ENCODE measurements around the gene HRH3. TPM values are rescaled to one million over a fixed set of nuclear protein-coding genes. Genes with fewer than 3 reads are reported as not detected.

HRH3 gene
- total RNA-seq, 1 donor from 2014 or later: not detected

DNA sequence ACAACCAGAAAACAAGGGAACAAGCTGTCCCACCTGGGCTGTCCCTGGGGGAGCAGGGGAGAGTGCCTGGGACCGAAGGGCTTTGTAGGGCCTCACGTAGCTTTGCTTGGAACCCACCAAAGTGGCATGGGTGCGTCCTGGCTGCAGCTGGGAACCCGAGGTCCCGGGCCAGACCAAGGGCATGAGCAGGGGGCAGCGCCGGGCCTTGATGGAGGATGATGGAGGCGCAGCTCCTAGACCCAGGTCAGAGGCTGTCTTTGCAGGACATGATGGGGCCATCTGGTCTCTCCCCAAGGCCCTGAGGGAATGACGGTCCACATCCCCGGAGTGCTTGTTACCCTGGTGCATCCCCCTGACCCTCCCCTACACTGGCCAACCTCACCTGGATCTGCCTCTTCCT lies 10.6 kb upstream of the HRH3 start:
- H3K4me3 Mint-ChIP-seq (ENCODE audit: unreplicated experiment): no peak overlapping the region
- H3K36me3 Mint-ChIP-seq (ENCODE audit: unreplicated experiment): no peaks in the 10 kb centered on the region
- H3K27me3 Mint-ChIP-seq (ENCODE audit: unreplicated experiment): peaks cover 9% of the 10 kb centered on the region
- TF ChIP-seq, protein P1, sequence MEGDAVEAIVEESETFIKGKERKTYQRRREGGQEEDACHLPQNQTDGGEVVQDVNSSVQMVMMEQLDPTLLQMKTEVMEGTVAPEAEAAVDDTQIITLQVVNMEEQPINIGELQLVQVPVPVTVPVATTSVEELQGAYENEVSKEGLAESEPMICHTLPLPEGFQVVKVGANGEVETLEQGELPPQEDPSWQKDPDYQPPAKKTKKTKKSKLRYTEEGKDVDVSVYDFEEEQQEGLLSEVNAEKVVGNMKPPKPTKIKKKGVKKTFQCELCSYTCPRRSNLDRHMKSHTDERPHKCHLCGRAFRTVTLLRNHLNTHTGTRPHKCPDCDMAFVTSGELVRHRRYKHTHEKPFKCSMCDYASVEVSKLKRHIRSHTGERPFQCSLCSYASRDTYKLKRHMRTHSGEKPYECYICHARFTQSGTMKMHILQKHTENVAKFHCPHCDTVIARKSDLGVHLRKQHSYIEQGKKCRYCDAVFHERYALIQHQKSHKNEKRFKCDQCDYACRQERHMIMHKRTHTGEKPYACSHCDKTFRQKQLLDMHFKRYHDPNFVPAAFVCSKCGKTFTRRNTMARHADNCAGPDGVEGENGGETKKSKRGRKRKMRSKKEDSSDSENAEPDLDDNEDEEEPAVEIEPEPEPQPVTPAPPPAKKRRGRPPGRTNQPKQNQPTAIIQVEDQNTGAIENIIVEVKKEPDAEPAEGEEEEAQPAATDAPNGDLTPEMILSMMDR (IDR thresholded peaks at IDR 0.05): no peak
- no peak overlapping the region for H3K27ac Mint-ChIP-seq (ENCODE audit: unreplicated experiment)
- no peak for DNase-seq (ENCODE audit: extremely low spot score, unreplicated experiment)
- H3K9me3 Mint-ChIP-seq (ENCODE audit: unreplicated experiment): no peaks in the 10 kb centered on the region
- no peaks in the 10 kb centered on the region for H3K4me1 Mint-ChIP-seq (ENCODE audit: unreplicated experiment)

DNA sequence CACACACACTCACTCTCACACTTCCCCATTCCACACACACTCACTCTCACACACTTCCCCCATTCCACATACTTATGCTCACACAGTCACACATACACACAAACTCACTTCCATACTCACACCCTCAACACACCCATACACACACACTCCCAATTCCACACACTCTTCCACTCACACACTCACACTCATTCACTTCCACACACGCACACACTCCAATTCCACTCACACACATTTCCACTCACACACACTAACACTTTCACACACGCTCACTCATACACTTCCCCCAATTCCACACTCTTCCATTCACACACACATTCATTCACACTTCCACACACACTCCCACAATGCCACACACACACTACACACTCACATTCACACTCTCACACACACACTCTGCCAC lies 10.2 kb upstream of the HRH3 start:
- Mint-ChIP-seq H3K4me1 (ENCODE audit: unreplicated experiment) (no peaks in the 10 kb centered on the region), H3K27ac (ENCODE audit: unreplicated experiment) (no peak overlapping the region), H3K4me3 (ENCODE audit: unreplicated experiment) (no peak overlapping the region), H3K27me3 (ENCODE audit: unreplicated experiment) (peaks cover 12% of the 10 kb centered on the region), H3K9me3 (ENCODE audit: unreplicated experiment) (no peaks in the 10 kb centered on the region), H3K36me3 (ENCODE audit: unreplicated experiment) (no peaks in the 10 kb centered on the region)
- DNase-seq (ENCODE audit: extremely low spot score, unreplicated experiment): no peak
- TF ChIP-seq, protein P1 (IDR thresholded peaks at IDR 0.05): no peak

DNA sequence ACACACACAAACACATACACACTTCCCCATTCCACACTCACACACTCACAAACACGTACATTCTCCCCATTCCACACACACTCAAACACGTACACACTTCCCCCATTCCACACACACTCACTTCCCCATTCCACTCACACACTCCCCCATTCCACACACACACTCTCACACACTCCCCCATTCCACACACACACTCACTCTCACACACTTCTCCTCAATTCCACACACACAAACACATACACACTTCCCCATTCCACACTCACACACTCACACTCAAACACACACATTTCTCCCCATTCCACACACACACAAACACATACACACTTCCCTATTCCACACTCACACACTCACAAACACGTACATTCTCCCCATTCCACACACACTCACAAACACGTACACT lies 9.6 kb upstream of the HRH3 start:
- Mint-ChIP-seq H3K27ac (ENCODE audit: unreplicated experiment) (no peak overlapping the region), H3K9me3 (ENCODE audit: unreplicated experiment) (no peaks in the 10 kb centered on the region), H3K4me3 (ENCODE audit: unreplicated experiment) (no peak overlapping the region), H3K27me3 (ENCODE audit: unreplicated experiment) (peaks cover 17% of the 10 kb centered on the region), H3K36me3 (ENCODE audit: unreplicated experiment) (no peaks in the 10 kb centered on the region), H3K4me1 (ENCODE audit: unreplicated experiment) (no peaks in the 10 kb centered on the region)
- TF ChIP-seq, protein P1 (IDR thresholded peaks at IDR 0.05): no peak
- DNase-seq (ENCODE audit: extremely low spot score, unreplicated experiment): no peak

DNA sequence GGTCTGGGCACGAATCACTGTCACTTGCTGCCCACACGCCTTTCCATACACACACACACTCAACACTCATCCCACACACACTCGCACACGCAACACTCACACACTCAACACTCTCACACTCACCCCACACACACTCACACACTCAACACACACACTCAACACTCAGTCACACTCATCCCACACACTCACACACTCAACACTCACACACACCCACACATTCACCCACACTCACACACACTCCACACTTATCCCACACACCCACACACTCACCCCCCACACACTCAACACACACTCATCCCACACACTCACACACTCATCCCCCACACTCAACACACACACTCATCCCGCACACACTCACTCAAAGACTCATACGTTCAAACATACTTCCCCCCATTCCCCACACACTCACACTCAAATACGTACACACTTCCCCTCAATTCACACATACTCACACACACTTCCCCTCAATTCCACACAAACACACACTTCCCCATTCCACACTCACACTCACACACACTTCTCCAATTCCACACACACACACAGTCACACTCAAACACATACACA lies 9.0 kb upstream of the HRH3 start:
- peaks cover 21% of the 10 kb centered on the region for H3K27me3 Mint-ChIP-seq (ENCODE audit: unreplicated experiment)
- H3K27ac Mint-ChIP-seq (ENCODE audit: unreplicated experiment): no peak overlapping the region
- no peak overlapping the region for H3K4me3 Mint-ChIP-seq (ENCODE audit: unreplicated experiment)
- H3K4me1 Mint-ChIP-seq (ENCODE audit: unreplicated experiment): no peaks in the 10 kb centered on the region
- H3K36me3 Mint-ChIP-seq (ENCODE audit: unreplicated experiment): no peaks in the 10 kb centered on the region
- DNase-seq (ENCODE audit: extremely low spot score, unreplicated experiment): no peak
- TF ChIP-seq, protein P1 (IDR thresholded peaks at IDR 0.05): no peak
- no peaks in the 10 kb centered on the region for H3K9me3 Mint-ChIP-seq (ENCODE audit: unreplicated experiment)

DNA sequence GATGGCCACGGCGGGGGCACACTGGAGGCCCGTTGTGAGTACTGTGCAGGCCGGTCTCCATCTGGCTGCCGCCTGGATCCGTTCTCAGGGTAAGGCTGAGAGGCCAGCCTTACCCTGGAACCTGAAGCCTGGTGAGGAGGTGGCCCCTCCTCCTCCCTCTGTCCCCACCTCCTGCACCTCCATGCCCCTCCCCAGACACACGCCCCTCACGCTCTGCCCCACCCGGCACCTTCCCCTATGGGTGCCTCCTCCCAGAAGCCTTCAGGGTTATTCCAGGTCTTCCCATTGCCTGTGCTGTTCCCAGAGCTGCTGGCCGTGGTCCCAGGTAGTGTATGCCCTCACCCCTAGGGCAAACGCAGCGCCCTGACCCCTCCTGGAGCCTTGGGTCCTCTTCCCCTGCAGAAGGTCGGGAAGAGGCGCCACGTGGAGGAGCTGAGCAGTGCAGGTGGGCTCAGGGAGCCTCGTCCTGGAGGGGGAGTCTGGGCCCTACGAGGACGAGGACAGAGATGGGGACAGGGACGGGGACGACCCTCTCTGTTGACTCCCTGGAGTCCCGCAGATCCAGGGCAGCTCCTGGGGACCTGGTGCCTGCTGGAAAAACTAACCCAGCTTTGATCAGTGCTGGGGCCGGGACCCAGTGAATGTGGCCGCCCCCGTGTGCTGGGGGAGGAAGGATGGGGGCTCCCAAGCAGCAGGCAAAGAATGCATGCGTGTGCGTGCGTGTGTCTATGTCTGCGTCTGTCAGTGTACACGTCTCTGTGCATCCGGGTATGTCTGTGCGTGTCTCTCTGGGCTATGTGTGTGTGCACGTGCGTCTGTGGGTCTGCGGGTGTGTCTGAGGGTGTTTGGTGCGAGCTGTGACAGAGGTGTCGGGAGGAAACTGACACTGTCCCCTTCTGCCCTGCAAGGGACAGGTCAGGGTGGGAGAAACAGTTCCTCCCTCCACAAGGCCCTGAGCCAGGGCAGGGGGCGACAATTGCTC lies 8.2 kb upstream of the HRH3 start:
- TF ChIP-seq, protein P1 (IDR thresholded peaks at IDR 0.05): no peak
- no peaks in the 10 kb centered on the region for H3K9me3 Mint-ChIP-seq (ENCODE audit: unreplicated experiment)
- no peaks in the 10 kb centered on the region for H3K4me1 Mint-ChIP-seq (ENCODE audit: unreplicated experiment)
- H3K36me3 Mint-ChIP-seq (ENCODE audit: unreplicated experiment): no peaks in the 10 kb centered on the region
- H3K27me3 Mint-ChIP-seq (ENCODE audit: unreplicated experiment): peaks cover 23% of the 10 kb centered on the region
- no peak overlapping the region for H3K27ac Mint-ChIP-seq (ENCODE audit: unreplicated experiment)
- H3K4me3 Mint-ChIP-seq (ENCODE audit: unreplicated experiment): no peak overlapping the region
- no peak for DNase-seq (ENCODE audit: extremely low spot score, unreplicated experiment)
